Hepatocyte (in vitro differentiated cells): ENCODE measurements around the gene LDB3. TPM values are rescaled to one million over a fixed set of nuclear protein-coding genes. Genes with fewer than 3 reads are reported as not detected.

Source experiments
- DNase-seq: peaks from one replicate; pipeline ENCODE4 v3.0.0-alpha.2; 2016; ENCODE audit warnings: low spot score
- H2AFZ ChIP-seq: fragments of 200-600 bp; sonication (generic); 2 replicates; pipeline ENCODE4 v1.6.0; 2016; ENCODE audit warnings: antibody characterized with exemption, mild to moderate bottlenecking
- H3K27ac ChIP-seq: fragments of 200-600 bp; sonication (generic); 2 replicates; pipeline ENCODE4 v1.5.1; 2016; ENCODE audit warnings: mild to moderate bottlenecking
- H3K27me3 ChIP-seq: fragments of 200-600 bp; sonication (generic); 2 replicates; pipeline ENCODE4 v1.6.1; 2016
- H3K36me3 ChIP-seq: fragments of 200-600 bp; sonication (generic); replicated peaks from 2 replicates; pipeline ENCODE4 v1.5.1; 2016; ENCODE audit warnings: low read depth; ENCODE audit not compliant: insufficient read depth
- H3K4me1 ChIP-seq: fragments of 200-600 bp; sonication (generic); 2 replicates; pipeline ENCODE4 v1.5.1; 2016; ENCODE audit warnings: mild to moderate bottlenecking, moderate library complexity; ENCODE audit not compliant: insufficient read depth
- H3K4me2 ChIP-seq: fragments of 200-600 bp; sonication (generic); 2 replicates; pipeline ENCODE4 v1.6.0; 2016
- H3K4me3 ChIP-seq: fragments of 200-600 bp; sonication (generic); 2 replicates; pipeline ENCODE4 v1.5.1; 2016; ENCODE audit warnings: mild to moderate bottlenecking
- H3K79me2 ChIP-seq: fragments of 200-600 bp; sonication (generic); 2 replicates; pipeline ENCODE4 v1.6.0; 2017; ENCODE audit warnings: mild to moderate bottlenecking
- H3K9me2 ChIP-seq: fragments of 200-600 bp; sonication (generic); replicated peaks from 2 replicates; pipeline ENCODE4 v1.6.0; 2017; ENCODE audit warnings: mild to moderate bottlenecking; ENCODE audit not compliant: insufficient read depth
- H3K9me3 ChIP-seq: fragments of 200-600 bp; sonication (generic); 2 replicates; pipeline ENCODE4 v1.5.1; 2016; ENCODE audit warnings: low read depth, mild to moderate bottlenecking
- H4K20me1 ChIP-seq: fragments of 200-600 bp; sonication (generic); 2 replicates; pipeline ENCODE4 v1.6.0; 2016; ENCODE audit warnings: mild to moderate bottlenecking; ENCODE audit not compliant: insufficient read depth, poor library complexity, severe bottlenecking
- EZH2 ChIP-seq: fragments of 200-600 bp; sonication (generic); IDR thresholded peaks from 2 replicates; pipeline ENCODE4 v1.6.1; 2016; ENCODE audit warnings: antibody characterized with exemption, mild to moderate bottlenecking, borderline replicate concordance
- EZH2phosphoT487 ChIP-seq: fragments of 200-600 bp; sonication (generic); IDR thresholded peaks from one replicate; pipeline ENCODE4 v1.6.1; 2018; ENCODE audit warnings: antibody characterized with exemption, mild to moderate bottlenecking, low read depth, moderate library complexity; ENCODE audit not compliant: unreplicated experiment, severe bottlenecking
- WGBS: methylation state at CpG from one replicate; pipeline ENCODE4 v1.1.6; 2016; ENCODE audit warnings: low lambda C conversion rate; ENCODE audit errors: missing lambda C conversion rate; 5-methylcytosine and 5-hydroxymethylcytosine counted together
- polyA plus RNA-seq: library from polyadenylated mRNA; unstranded; fragments of >200 nt; fragmentation: Nextera tagmentation; extraction: Ambion mirVana; gene quantifications from 2 replicates; pipeline ENCODE4 v1.2.1, GENCODE V29; 2016
- total RNA-seq: library from RNA; depleted of rRNA; stranded (reverse); fragments of >200 nt; gene quantifications from 2 replicates; pipeline ENCODE4 v1.2.3, GENCODE V29; 2014
- TF ChIP-seq, protein P1 (sequence below): fragments of 200-600 bp; sonication (generic); IDR thresholded peaks from 2 replicates; pipeline ENCODE4 v1.5.1; 2016; ENCODE audit warnings: antibody characterized with exemption, mild to moderate bottlenecking; ENCODE audit not compliant: poor library complexity

The LDB3 gene
- total and polyA plus RNA-seq, 2 experiments from 2014 or later: 0.31 TPM; not detected in 1

- TF ChIP-seq, protein P1, sequence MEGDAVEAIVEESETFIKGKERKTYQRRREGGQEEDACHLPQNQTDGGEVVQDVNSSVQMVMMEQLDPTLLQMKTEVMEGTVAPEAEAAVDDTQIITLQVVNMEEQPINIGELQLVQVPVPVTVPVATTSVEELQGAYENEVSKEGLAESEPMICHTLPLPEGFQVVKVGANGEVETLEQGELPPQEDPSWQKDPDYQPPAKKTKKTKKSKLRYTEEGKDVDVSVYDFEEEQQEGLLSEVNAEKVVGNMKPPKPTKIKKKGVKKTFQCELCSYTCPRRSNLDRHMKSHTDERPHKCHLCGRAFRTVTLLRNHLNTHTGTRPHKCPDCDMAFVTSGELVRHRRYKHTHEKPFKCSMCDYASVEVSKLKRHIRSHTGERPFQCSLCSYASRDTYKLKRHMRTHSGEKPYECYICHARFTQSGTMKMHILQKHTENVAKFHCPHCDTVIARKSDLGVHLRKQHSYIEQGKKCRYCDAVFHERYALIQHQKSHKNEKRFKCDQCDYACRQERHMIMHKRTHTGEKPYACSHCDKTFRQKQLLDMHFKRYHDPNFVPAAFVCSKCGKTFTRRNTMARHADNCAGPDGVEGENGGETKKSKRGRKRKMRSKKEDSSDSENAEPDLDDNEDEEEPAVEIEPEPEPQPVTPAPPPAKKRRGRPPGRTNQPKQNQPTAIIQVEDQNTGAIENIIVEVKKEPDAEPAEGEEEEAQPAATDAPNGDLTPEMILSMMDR: no peak
- TF ChIP-seq EZH2 (no peak), EZH2phosphoT487 (no peak)
- no peaks in the 10 kb centered on the region for H4K20me1 ChIP-seq
- no peak overlapping the region for H3K4me2 ChIP-seq
- no peaks in the 10 kb centered on the region for H3K27me3 ChIP-seq
- DNase-seq: no peak
- peaks cover 6% of the 10 kb centered on the region for H3K4me1 ChIP-seq
- no peaks in the 10 kb centered on the region for H3K79me2 ChIP-seq
- no peaks in the 10 kb centered on the region for H3K36me3 ChIP-seq
- no peaks in the 10 kb centered on the region for H3K9me3 ChIP-seq
- no peaks in the 10 kb centered on the region for H3K9me2 ChIP-seq
- H3K27ac ChIP-seq: no peak overlapping the region
- WGBS: 67% methylated on average over 7 of the region's 7 CpGs
- H3K4me3 ChIP-seq: no peak overlapping the region
- H2AFZ ChIP-seq: no peak overlapping the region
Observed at GRCh38 chr10:86744067-86744725, 75.9 kb downstream of the LDB3 start.

- TF ChIP-seq EZH2phosphoT487: no peak
- TF ChIP-seq EZH2: no peak
- TF ChIP-seq, protein P1: no peak
- DNase-seq: no peak
- no peaks in the 10 kb centered on the region for H3K27me3 ChIP-seq
- no peak overlapping the region for H2AFZ ChIP-seq
- no peak overlapping the region for H3K4me2 ChIP-seq
- 62% methylated on average over 7 of the region's 7 CpGs for WGBS
- H3K9me2 ChIP-seq: no peaks in the 10 kb centered on the region
- no peaks in the 10 kb centered on the region for H3K36me3 ChIP-seq
- no peaks in the 10 kb centered on the region for H3K9me3 ChIP-seq
- no peaks in the 10 kb centered on the region for H3K79me2 ChIP-seq
- no peaks in the 10 kb centered on the region for H4K20me1 ChIP-seq
- peaks cover 6% of the 10 kb centered on the region for H3K4me1 ChIP-seq
- no peak overlapping the region for H3K4me3 ChIP-seq
- H3K27ac ChIP-seq: no peak overlapping the region
Observed at GRCh38 chr10:86747796-86748581, 79.7 kb downstream of the LDB3 start.

DNA sequence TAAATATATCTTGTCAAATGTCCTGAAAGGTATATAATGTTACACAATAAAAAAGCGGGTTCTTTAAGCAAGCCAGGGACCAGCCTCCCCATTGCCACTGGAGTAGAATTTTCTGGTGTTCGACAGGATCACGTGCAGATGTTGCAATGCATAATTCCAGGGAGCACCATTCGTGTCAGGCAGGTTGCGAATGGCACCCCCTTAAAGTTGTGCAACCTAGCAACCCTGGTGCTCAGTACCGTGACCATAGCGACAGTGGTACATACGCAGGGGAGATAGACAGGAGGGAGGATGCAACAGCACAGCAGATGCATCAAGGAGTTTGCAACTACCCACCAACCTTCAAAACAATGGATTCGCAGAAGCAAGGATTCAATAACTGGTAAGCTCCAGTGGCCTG lies 81.5 kb downstream of the LDB3 start:
- H4K20me1 ChIP-seq: no peaks in the 10 kb centered on the region
- no peaks in the 10 kb centered on the region for H3K36me3 ChIP-seq
- H3K27ac ChIP-seq: no peak overlapping the region
- WGBS: 96% methylated on average over 9 of the region's 9 CpGs
- H3K9me3 ChIP-seq: no peaks in the 10 kb centered on the region
- H3K27me3 ChIP-seq: no peaks in the 10 kb centered on the region
- no peak overlapping the region for H2AFZ ChIP-seq
- H3K4me2 ChIP-seq: no peak overlapping the region
- H3K4me3 ChIP-seq: no peak overlapping the region
- TF ChIP-seq EZH2 (no peak), EZH2phosphoT487 (no peak)
- TF ChIP-seq, protein P1: no peak
- peaks cover 17% of the 10 kb centered on the region for H3K79me2 ChIP-seq
- DNase-seq: no peak
- peaks cover 12% of the 10 kb centered on the region for H3K4me1 ChIP-seq
- no peaks in the 10 kb centered on the region for H3K9me2 ChIP-seq
